Muscle of back (tissue), 11 donors: ENCODE measurements around the gene TRIM61. TPM values are rescaled to one million over a fixed set of nuclear protein-coding genes. Genes with fewer than 3 reads are reported as not detected.
"Not testable (repeated sequence)": the region's sequence is repeated elsewhere in the genome, so short reads cannot be mapped to it uniquely, and the experiment has no call there.

ENCODE experiments used
- DNase-seq, 3 donors: peaks; one replicate each; pipeline versions ENCODE4 v3.0.0 to v3.0.0-alpha.2; 2013
- polyA plus RNA-seq, 10 donors: library from polyadenylated mRNA; unstranded; fragments of 120-200 nt; gene quantifications; one replicate each; pipeline ENCODE4 v1.2.1, GENCODE V29; 2013; ENCODE audit not compliant: insufficient read length in 10 of 10

Gene TRIM61
- polyA plus RNA-seq, 10 donors: 2.2 to 4.2 (median 3.4) TPM

GRCh38 chr4:164959421-164959820 lies 18.0 kb downstream of the TRIM61 start:
- not testable (repeated sequence) for DNase-seq

- peak; percentile 47 to 85 (median 51) for DNase-seq
Observed at GRCh38 chr4:164956766-164957643, 20.5 kb downstream of the TRIM61 start.

DNA sequence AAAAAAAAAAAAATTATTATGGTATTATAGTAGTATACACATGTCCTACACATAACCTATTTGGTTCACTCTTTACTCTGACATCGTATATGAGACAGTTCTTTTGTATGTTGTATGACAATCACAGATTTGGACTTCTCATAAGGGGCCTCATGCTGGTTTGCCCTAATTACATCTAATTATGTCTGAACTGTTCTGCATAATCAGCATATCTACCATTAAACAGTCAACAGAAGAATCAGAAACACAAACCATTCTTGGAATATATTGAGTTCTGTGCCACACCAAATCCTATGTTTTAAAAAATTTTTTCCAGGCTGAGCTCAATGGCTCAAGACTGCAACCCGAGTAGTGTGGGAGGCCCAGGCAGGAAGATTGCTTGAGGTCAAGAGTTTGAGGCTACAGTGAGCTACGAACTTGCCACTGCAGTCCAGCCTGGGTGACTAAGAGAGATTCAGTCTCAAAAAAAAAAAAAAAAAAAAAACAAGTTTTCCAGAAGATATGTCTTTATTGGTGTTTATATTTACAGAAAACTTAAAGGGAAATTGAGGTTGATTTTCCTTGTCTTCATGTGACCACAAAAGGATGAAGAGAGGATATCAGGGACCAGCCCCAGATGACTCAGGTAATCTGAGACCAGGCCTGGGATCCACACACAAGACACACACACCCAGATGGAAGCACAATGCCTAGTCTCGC lies 22.2 kb downstream of the TRIM61 start:
- DNase-seq: no peak

DNA sequence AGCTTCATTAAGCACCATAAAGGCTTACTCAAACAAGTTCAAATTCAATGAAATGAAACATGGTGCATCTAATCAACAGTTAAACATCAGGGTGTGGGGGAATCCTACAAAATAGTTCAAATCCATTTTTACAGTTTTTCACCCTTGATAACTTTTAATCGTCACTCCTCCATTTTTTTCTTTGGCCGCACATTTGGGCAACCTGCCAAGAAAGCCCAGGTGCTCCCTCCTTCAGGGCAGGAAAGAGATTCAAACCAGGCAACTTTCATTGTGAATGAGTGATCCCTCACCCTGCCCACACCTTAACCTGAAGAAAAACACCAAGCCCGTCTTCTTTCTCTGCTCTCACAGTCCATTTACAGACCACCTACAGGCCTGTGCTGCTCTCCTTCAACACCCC lies 24.9 kb downstream of the TRIM61 start:
- DNase-seq: no peak

- DNase-seq: peak; percentile 28 to 74 (median 56)
Observed at GRCh38 chr4:164949448-164950143, 27.9 kb downstream of the TRIM61 start.

GRCh38 chr4:164948975-164949374 lies 28.5 kb downstream of the TRIM61 start:
- DNase-seq: peak in 2 of 3 donors; percentile 30 to 44

GRCh38 chr4:164948006-164948405 lies 29.5 kb downstream of the TRIM61 start:
- DNase-seq: peak in 1 of 3 donors; percentile 6

- DNase-seq: no peak
Observed at GRCh38 chr4:164946810-164947209, 30.6 kb downstream of the TRIM61 start.

DNA sequence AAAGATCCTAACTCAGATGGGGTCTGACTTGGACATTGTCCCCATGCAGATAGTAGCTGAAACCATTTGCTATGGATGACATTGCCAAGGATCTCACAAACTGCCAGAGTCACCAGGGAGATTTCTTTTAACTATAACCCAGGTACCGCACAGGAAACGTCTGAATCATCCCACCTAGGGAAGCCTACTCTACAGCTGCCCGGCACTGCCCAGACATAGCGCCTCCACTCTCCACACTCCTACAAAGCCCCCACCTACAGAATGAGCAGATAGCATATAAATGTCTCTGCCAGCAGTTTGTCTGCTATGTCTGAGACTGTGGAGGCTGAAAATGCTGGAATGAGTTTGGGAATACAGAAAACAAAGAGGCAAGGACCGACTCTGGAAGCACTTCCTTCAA lies 32.3 kb downstream of the TRIM61 start:
- no peak for DNase-seq

GRCh38 chr4:164943192-164943591 lies 34.3 kb downstream of the TRIM61 start:
- no peak for DNase-seq

GRCh38 chr4:164937576-164938270 lies 39.7 kb downstream of the TRIM61 start:
- DNase-seq: peak; percentile 60 to 92 (median 87)

DNA sequence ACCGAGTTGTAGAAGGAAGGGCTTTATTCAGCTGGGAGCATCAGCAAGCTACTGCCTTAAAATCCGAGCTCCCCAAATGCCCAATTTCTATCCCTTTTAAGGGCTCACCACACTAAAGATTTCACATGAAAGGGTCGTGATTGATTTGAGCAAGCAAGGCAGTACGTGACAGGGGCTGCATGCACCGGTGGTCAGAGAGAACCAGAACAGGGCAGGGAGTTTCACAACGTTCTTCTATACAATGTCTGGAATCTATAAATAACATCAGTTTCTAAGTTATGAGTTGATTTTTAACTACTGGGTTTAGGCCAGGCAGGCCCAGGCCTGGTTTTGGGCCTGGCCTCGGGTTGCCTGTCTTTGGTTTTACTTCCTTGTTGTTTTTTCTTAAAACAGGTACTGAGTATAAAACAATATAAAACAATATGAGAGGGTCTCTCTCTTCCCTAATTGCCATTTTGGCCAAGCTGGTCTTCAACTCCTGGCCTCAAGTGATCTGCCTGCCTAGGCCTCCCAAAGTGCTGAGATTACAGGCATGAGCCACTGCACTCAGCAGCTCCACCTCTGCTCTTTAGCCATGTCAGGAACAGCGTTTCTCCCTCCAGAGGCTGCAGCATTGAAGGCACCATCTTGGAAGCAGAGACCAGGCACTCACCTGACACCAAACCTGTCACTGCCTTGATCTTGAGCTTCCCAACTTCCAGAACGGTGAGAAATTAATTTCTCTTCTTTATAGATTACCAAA lies 41.4 kb downstream of the TRIM61 start:
- DNase-seq: not testable (repeated sequence)

DNA sequence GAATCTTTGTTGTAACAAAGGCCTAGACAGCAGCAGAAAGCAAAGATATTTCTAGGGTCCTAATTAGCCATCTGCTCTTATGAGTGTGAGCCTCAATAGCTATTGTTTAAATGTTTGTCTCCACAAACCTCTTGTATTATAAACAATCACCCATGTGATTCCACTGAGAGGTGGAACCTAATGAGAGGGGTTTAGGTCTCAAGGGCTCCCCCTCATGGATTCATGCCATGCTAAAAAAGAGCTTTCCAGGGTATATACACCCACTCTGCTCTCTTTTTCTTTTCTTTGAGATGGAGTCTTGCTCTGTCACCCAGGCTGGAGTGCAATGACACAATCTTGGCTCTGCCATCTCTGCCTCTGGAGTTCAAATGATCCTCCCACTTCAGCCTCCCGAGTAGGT lies 42.1 kb downstream of the TRIM61 start:
- DNase-seq: no peak

DNA sequence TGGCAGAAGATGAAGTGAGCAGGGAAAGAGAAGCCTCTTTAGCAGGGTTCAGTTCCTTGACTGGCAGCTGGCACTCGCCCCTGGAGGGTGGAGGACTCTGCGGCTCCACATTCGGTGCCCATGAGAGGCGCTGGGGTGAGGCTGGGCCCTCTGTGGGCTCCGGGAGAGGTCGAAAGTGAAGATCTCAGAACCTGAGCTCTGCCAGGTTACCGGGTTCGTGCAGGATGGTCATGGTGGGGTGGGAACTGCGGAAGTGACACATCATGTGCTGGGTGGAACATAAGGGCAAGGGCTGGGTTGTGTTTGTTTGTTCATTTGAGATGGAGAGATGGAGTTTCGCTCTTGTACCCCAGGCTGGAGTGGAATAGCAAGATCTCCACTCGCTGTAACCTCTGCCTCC lies 44.2 kb downstream of the TRIM61 start:
- no peak for DNase-seq

DNA sequence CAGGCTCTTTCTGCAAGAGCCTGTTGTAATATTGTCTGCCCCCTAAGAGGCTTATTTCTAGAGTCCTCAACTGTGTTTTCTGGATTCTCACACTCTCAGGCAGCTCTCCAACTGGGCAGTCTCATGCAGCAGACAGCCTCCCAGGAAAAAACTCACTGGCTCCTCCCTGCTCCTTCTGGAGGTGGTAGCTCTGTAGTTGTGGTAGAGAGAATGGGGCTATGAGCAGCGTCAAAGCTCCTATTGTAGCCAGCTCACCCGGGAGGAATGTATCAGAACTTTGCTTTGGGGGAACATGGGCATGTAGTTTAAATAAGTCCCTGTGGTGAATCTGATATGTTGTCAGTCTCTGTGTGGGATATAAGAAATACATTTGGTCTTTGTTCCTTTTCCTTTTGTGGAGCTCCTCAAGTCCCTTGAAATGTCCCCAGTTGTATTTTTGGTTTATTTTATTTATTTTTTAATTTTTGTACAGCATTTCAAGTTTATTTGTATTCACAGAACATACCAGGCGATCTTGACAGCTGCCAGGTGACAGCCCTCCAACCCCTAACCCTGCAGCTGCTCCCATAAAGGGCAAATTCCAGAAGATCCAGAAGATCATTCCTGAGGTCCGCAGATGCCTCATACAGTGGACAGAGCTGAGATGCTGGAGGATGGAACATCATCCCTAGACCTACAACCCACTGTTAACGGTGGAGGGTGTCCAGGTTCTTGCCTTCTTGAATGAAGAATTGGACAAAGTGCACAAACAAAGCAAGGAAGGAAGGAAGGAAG lies 45.7 kb downstream of the TRIM61 start:
- DNase-seq: no peak

DNA sequence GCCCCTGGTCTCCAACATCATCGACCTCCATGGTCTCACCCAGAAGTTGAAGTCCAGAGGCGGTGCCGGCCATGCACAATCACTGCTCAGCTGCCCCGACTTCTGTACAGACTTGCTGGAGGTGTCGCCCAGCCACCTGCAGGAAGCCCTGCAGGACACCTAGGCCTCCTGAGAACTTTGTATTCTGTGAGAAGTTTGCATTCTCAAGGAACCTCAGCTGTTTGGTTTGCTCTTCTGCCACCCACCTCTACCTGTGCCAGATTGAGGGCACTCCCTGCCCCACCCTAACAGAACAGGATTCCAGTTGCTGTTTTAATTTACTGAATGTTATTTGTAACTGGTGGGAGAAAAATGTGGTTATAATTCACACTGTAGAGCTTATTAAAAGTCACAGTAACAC lies 46.8 kb downstream of the TRIM61 start:
- no peak for DNase-seq

- DNase-seq: not testable (repeated sequence)
Observed at GRCh38 chr4:164927101-164927500, 50.4 kb downstream of the TRIM61 start.

DNA sequence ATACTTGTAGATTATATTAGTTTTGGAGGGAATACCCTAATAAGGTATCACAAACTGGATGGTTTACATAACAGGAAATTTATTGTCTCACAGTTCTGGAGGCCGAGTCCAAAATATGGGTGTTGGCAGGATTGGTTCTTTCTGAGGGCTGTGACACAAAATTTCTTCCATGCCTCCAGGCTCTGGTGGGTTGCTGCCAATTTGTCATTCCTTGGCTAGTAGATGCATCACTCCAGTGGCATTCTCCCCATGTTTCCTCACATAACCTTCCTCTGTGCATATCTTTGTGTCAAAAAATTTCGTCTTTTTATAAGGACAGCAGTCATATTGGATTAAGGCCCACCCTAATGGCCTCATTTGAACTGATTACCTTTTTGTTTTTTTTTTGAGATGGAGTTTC lies 51.2 kb downstream of the TRIM61 start:
- no peak for DNase-seq

GRCh38 chr4:164924670-164925238 lies 52.7 kb downstream of the TRIM61 start:
- no peak for DNase-seq

DNA sequence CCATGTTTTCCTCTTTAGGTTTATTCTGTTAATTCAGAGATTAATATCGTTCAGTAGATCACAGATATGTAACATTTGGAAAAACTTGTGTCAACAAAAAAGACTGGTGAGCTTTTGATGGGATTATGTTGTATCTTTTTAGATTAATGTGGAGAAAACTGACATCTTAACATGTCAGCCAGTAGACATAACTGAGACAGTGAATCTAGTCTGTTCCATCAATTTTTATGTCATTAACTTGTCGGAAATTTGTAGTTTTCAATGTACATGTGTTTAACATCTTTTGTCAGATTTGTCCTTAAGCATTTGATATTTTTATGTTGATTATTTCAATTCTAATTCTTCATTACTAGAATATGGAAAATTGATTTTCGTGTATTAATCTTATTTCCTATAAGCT lies 58.5 kb downstream of the TRIM61 start:
- DNase-seq: no peak
